Measurements from ENCODE around the gene HSP90AB1. TPM values are rescaled to one million over a fixed set of nuclear protein-coding genes. Genes with fewer than 3 reads are reported as not detected.

Gene HSP90AB1
- total and polyA plus RNA-seq, 9 of the 15 experiments (the other 6 are each of a cell fraction or from before 2014, with no cell fraction given), result 1,780 to 3,358 (median 2,262) TPM

- TF ChIP-seq CUX1 (CRISPR knock-in tag; IDR thresholded peaks at IDR 0.05) (no peak), ZNF583 (CRISPR knock-in tag; IDR thresholded peaks at IDR 0.05) (no peak), HDAC1 (IDR thresholded peaks at IDR 0.05) (no peak)
- TF ChIP-seq, protein P1, sequence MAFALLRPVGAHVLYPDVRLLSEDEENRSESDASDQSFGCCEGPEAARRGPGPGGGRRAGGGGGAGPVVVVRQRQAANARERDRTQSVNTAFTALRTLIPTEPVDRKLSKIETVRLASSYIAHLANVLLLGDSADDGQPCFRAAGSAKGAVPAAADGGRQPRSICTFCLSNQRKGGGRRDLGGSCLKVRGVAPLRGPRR (CRISPR knock-in tag; IDR thresholded peaks at IDR 0.05), result no peak
These were observed 31.4 kb downstream of the HSP90AB1 start (continued) for GRCh38 chr6:44278315-44278714.

Measured in K562 (cell line).